GM12878 (cell line): ENCODE data around the gene TRIM63. TPM values are rescaled to one million over a fixed set of nuclear protein-coding genes. Genes with fewer than 3 reads are reported as not detected.

Source experiments
- ATAC-seq: fragments of 200-7000 bp; cut with Tn5 transposase; 3 replicates; pipeline ENCODE4 v1.9.1; 2020; ENCODE audit warnings: mild to moderate bottlenecking, moderate library complexity
- BruUV-seq: library from RNA; stranded (reverse); fragments of 400-500 nt; replicated peaks from 2 replicates; lab custom pipeline; 2021; lab: Mats Ljungman, UMichigan
- CTCF ChIA-PET: fragments of 300-600 bp; sonication (Branson Sonifier 250); formaldehyde crosslinking; extraction: SDS; loops from one replicate; lab custom pipeline; 2021; ENCODE audit warnings: inconsistent platforms; lab: Yijun Ruan, JAX
- POLR2A ChIA-PET: fragments of 350-600 bp; formaldehyde crosslinking; extraction: SDS; loops from one replicate; lab custom pipeline; 2021; ENCODE audit warnings: inconsistent platforms; lab: Charles Lee
- RAD21 ChIA-PET: fragments of 300-600 bp; sonication (Branson Sonifier 250); formaldehyde crosslinking; loops from one replicate; lab custom pipeline; 2023; ENCODE audit warnings: antibody characterized with exemption; ENCODE audit not compliant: unreplicated experiment; lab: Charles Lee
- SMC1A ChIA-PET: fragments of 300-600 bp; sonication (Branson Sonifier 250); formaldehyde crosslinking; loops from one replicate; lab custom pipeline; 2023; ENCODE audit not compliant: unreplicated experiment, uncharacterized antibody; lab: Charles Lee
- DNase-seq: peaks from one replicate; pipeline ENCODE4 v3.0.0-alpha.2; 2011; ENCODE audit warnings: low read depth, low spot score
- FAIRE-seq: peaks from 3 replicates; lab custom pipeline; 2011; peaks lifted over from hg19 to GRCh38; lab: Jason Lieb, UNC
- H2AFZ ChIP-seq: 2 replicates; pipeline ENCODE4 v1.6.0; 2011; ENCODE audit warnings: low read depth, low read length, control low read depth; ENCODE audit not compliant: control insufficient read depth
- H3K27ac ChIP-seq: 2 replicates; pipeline ENCODE4 v1.5.1; 2011; ENCODE audit warnings: control low read depth; ENCODE audit not compliant: control insufficient read depth, insufficient read depth
- H3K27me3 ChIP-seq, 2 experiments: replicated peaks in 1 of 2; 2 replicates each; pipeline versions ENCODE4 v1.6.0 to v1.6.1; 2011; ENCODE audit warnings: low read length in 1 of 2; ENCODE audit not compliant: control insufficient read depth in 2 of 2, insufficient read depth in 2 of 2
- H3K36me3 ChIP-seq, 2 experiments: 2 replicates each; pipeline ENCODE4 v1.5.1; 2011; ENCODE audit warnings: low read length in 1 of 2; ENCODE audit not compliant: control insufficient read depth in 2 of 2, insufficient read depth in 2 of 2
- H3K4me1 ChIP-seq: 2 replicates; pipeline ENCODE4 v1.6.1; 2011; ENCODE audit warnings: mild to moderate bottlenecking, low read length, moderate library complexity, mixed read lengths; ENCODE audit not compliant: control insufficient read depth, insufficient read depth
- H3K4me2 ChIP-seq: 2 replicates; pipeline ENCODE4 v1.6.0; 2011; ENCODE audit warnings: control low read depth; ENCODE audit not compliant: control insufficient read depth, insufficient read depth
- H3K4me3 ChIP-seq: fragments of 200-600 bp; sonication (generic); 2 replicates; pipeline ENCODE4 v1.5.1; 2016
- H3K79me2 ChIP-seq: 2 replicates; pipeline ENCODE4 v1.6.0; 2011; ENCODE audit warnings: low read length; ENCODE audit not compliant: control insufficient read depth, insufficient read depth
- H3K9ac ChIP-seq: 2 replicates; pipeline ENCODE4 v1.8.0; 2011; ENCODE audit warnings: low read length, control low read depth, mixed read lengths; ENCODE audit not compliant: control insufficient read depth, insufficient read depth
- H3K9me3 ChIP-seq: replicated peaks from 3 replicates; pipeline ENCODE4 v1.5.1; 2011; ENCODE audit warnings: mild to moderate bottlenecking, low read length; ENCODE audit not compliant: control insufficient read depth, insufficient read depth
- H4K20me1 ChIP-seq: 2 replicates; pipeline ENCODE4 v1.6.0; 2011; ENCODE audit not compliant: control insufficient read depth, insufficient read depth
- ATF2 ChIP-seq: IDR thresholded peaks from 2 replicates; pipeline ENCODE4 v1.6.1; 2012; ENCODE audit warnings: low read length, inconsistent platforms
- CBX5 ChIP-seq: sonication (generic); IDR thresholded peaks from 2 replicates; pipeline ENCODE4 v1.6.1; 2016; ENCODE audit warnings: low read depth, moderate library complexity, mild to moderate bottlenecking, inconsistent platforms
- CEBPB ChIP-seq, 2 experiments: fragments of 150-350 bp in 1 of 2; IDR thresholded peaks; 2 replicates each; pipeline ENCODE4 v1.6.1; 2012 to 2014; ENCODE audit warnings: low read depth in 2 of 2, low read length in 2 of 2, borderline replicate concordance in 1 of 2, inconsistent platforms in 1 of 2
- E4F1 ChIP-seq: fragments of 450-650 bp; IDR thresholded peaks from 2 replicates; pipeline ENCODE4 v1.6.1; 2018; ENCODE audit warnings: borderline replicate concordance, mild to moderate bottlenecking; ENCODE audit not compliant: partially characterized antibody
- ESRRA ChIP-seq: IDR thresholded peaks from 2 replicates; pipeline ENCODE4 v1.6.1; 2012; ENCODE audit warnings: mild to moderate bottlenecking, low read length, improper control_type of control experiment
- GATAD2B ChIP-seq: fragments of 450-650 bp; conservative IDR thresholded peaks from 2 replicates; pipeline ENCODE4 v1.6.1; 2017; ENCODE audit warnings: low read depth, mild to moderate bottlenecking, moderate library complexity
- IKZF2 ChIP-seq, 2 experiments: fragments of 450-650 bp; IDR thresholded peaks; 2 replicates each; pipeline ENCODE4 v1.6.1; 2017; ENCODE audit warnings: mild to moderate bottlenecking in 2 of 2, moderate library complexity in 2 of 2
- IRF3 ChIP-seq: fragments of 450-650 bp; IDR thresholded peaks from 2 replicates; pipeline ENCODE4 v1.6.1; 2014; ENCODE audit warnings: mild to moderate bottlenecking
- NFIC ChIP-seq: IDR thresholded peaks from 2 replicates; pipeline ENCODE4 v1.6.1; 2012; ENCODE audit warnings: low read depth, mild to moderate bottlenecking, inconsistent platforms, low read length, moderate library complexity
- YY1 ChIP-seq: IDR thresholded peaks from 2 replicates; pipeline ENCODE4 v1.6.1; 2011; ENCODE audit warnings: low read depth, mild to moderate bottlenecking, low read length
- ZSCAN29 ChIP-seq: fragments of 450-650 bp; IDR thresholded peaks from 2 replicates; pipeline ENCODE4 v1.6.1; 2017; ENCODE audit warnings: mild to moderate bottlenecking, moderate library complexity
- WGBS: methylation state at CpG from one replicate; pipeline ENCODE4 v1.1.6; 2016; ENCODE audit warnings: low lambda C conversion rate; ENCODE audit not compliant: insufficient replicate concordance, insufficient coverage; ENCODE audit errors: missing lambda C conversion rate; 5-methylcytosine and 5-hydroxymethylcytosine counted together
- in situ Hi-C: fragments of 300-500 bp; cut with MboI; formaldehyde crosslinking; loops from 9 replicates; pipeline ENCODE4 v1.14.3; 2018; ENCODE audit warnings: mixed read lengths
- intact Hi-C: fragments of 100-400 bp; cut with micrococcal nuclease; formaldehyde crosslinking; loops from one replicate; pipeline ENCODE4 v1.14.2; 2022; ENCODE audit not compliant: unreplicated experiment
- polyA plus RNA-seq, 11 experiments: library from polyadenylated mRNA; depleted of rRNA in 4 of 11; unstranded in 6 of 11; stranded (reverse) in 5 of 11; fragments of >200 nt; fragmentation: Nextera tagmentation in 4 of 11; fragmentation: Illumina TruSeq in 1 of 11; extraction: Ambion mirVana in 4 of 11; extraction: Trizol in 1 of 11; gene quantifications; 1 replicate in 1 of 11; 2 replicates in 10 of 11; pipeline versions ENCODE4 v1.2.1 to v1.2.3, GENCODE V29; 2011 to 2016; ENCODE audit warnings: inconsistent platforms in 2 of 11, missing spikeins in 2 of 11, low read depth in 1 of 11
- total RNA-seq, 4 experiments: library from RNA; depleted of rRNA in 3 of 4; stranded (reverse); fragments of >200 nt in 3 of 4; fragmentation: Illumina TruSeq in 1 of 4; extraction: Trizol in 1 of 4; gene quantifications; 2 replicates each; pipeline versions ENCODE4 v1.2.1 to v1.2.3, GENCODE V29; 2013 to 2021

The TRIM63 gene
- total and polyA plus RNA-seq, 10 of the 15 experiments (the other 5 are each of a cell fraction or from before 2014, with no cell fraction given): not detected

GRCh38 chr1:26111530-26112406, 44.3 kb upstream of the TRIM63 start, which contains the start of gene PDIK1L (continued):
- no peak for TF ChIP-seq ATF2
- TF ChIP-seq NFIC: no peak
- TF ChIP-seq ZSCAN29: no peak

- H3K9ac ChIP-seq: peak overlapping the region; percentile 57
- TF ChIP-seq IKZF2 (IDR thresholded peaks at IDR 0.05): 0 out of 4 replicates have a peak, but pooled peaks of 1 of the 2 experiments have one; percentile 26
- no peak for TF ChIP-seq IRF3
- 0 out of 2 replicates have a peak, but pooled peaks have one; percentile 11 for TF ChIP-seq ESRRA
- peak; percentile 41; the same call in 1 of the 2 replicates for TF ChIP-seq YY1
- TF ChIP-seq CEBPB (IDR thresholded peaks at IDR 0.05; ENCODE audit: borderline replicate concordance in 1 of 2, low read depth in 2 of 2, low read length in 2 of 2): no peak
- no peak for TF ChIP-seq CBX5
- TF ChIP-seq E4F1: peak; percentile 42
- 0 out of 2 replicates have a peak, but pooled peaks have one; percentile 74 for TF ChIP-seq GATAD2B
Measured at GRCh38 chr1:26110731-26111529, 43.5 kb upstream of the TRIM63 start.

More at GRCh38 chr1:26110731-26111529, 43.5 kb upstream of the TRIM63 start:
- in situ Hi-C loops (no loop called here), intact Hi-C loops (loop anchor here (2.0 kb wide), 1 partner anchor 124 kb away; the partner anchor contains the start of gene CEP85)
- peak overlapping the region; percentile 85 for H3K27ac ChIP-seq
- ATAC-seq: peak; percentile 72
- ChIA-PET CTCF (interaction anchor here (1.1 to 11.5 kb wide), 4 partner anchors 34 to 124 kb away, joined by 3 to 235 read pairs (median 15); partner anchors contain the start of genes CEP85 and ZNF593), SMC1A (interaction anchor here (1.0 kb wide), 1 partner anchor 34 kb away, joined by 3 read pairs; no protein-coding TSS in a partner anchor), POLR2A (interaction anchor here (2.9 kb wide), 1 partner anchor 16 kb away, joined by 13 read pairs; no protein-coding TSS in a partner anchor), RAD21 (interaction anchor here (1.2 to 3.4 kb wide), 2 partner anchors 12 to 16 kb away, joined by 6 to 19 read pairs; no protein-coding TSS in a partner anchor)
- FAIRE-seq: no peak
- H3K79me2 ChIP-seq: peaks cover 18% of the 10 kb centered on the region
- H3K9me3 ChIP-seq: no peaks in the 10 kb centered on the region
- H4K20me1 ChIP-seq: no peaks in the 10 kb centered on the region
- H3K36me3 ChIP-seq: no peaks in the 10 kb centered on the region
- H3K4me3 ChIP-seq: peak overlapping the region; percentile 70
- H2AFZ ChIP-seq: peak overlapping the region; percentile 73
- peak overlapping the region; percentile 84 for H3K4me2 ChIP-seq
- no TSS peak for BruUV-seq
- 1% methylated on average over 50 of the region's 85 CpGs for WGBS
- H3K4me1 ChIP-seq: peaks cover 12% of the 10 kb centered on the region
- DNase-seq: no peak
- no peaks in the 10 kb centered on the region for H3K27me3 ChIP-seq
